Measurements from ENCODE around the gene LIMS1.

DNA sequence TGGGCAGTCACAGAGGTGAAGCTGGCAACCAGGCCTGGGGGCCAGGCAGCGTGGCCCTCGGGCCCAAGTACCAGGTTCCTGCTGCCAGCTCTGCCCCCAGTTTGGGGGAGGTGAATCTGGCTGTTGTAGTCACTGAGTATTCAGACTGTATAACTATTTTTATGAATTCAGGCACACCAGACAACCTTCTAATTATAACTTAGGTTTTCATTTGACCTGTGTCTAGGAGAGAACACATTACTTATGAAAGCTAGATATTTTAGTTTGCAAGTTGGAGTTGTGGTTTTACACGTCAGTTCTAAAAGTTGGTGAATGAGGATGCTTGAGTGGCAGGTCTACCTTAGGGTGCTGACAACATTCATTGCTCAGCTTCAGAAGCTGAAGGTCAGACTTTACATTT is 71.7 kb downstream of the LIMS1 start:
- TF ChIP-seq, protein P1, sequence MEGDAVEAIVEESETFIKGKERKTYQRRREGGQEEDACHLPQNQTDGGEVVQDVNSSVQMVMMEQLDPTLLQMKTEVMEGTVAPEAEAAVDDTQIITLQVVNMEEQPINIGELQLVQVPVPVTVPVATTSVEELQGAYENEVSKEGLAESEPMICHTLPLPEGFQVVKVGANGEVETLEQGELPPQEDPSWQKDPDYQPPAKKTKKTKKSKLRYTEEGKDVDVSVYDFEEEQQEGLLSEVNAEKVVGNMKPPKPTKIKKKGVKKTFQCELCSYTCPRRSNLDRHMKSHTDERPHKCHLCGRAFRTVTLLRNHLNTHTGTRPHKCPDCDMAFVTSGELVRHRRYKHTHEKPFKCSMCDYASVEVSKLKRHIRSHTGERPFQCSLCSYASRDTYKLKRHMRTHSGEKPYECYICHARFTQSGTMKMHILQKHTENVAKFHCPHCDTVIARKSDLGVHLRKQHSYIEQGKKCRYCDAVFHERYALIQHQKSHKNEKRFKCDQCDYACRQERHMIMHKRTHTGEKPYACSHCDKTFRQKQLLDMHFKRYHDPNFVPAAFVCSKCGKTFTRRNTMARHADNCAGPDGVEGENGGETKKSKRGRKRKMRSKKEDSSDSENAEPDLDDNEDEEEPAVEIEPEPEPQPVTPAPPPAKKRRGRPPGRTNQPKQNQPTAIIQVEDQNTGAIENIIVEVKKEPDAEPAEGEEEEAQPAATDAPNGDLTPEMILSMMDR (IDR thresholded peaks at IDR 0.05), result no peak
- TF ChIP-seq POLR2AphosphoS5 (IDR thresholded peaks at IDR 0.05) (no peak), POLR2A (IDR thresholded peaks at IDR 0.05) (no peak), EP300 (IDR thresholded peaks at IDR 0.05) (no peak)
